HepG2 (cell line): ENCODE results near the gene IQGAP2. TPM values are rescaled to one million over a fixed set of nuclear protein-coding genes. Genes with fewer than 3 reads are reported as not detected.

Experiments
- CHD4 ChIP-seq: fragments of 200-600 bp; sonication (generic); IDR thresholded peaks from 2 replicates; pipeline ENCODE4 v1.7.0; 2017; ENCODE audit warnings: mild to moderate bottlenecking, low read length, borderline replicate concordance
- ELF3 ChIP-seq: IDR thresholded peaks from 2 replicates; pipeline ENCODE4 v1.6.1; 2016; ENCODE audit warnings: missing genetic modification reagents, missing compliant biosample characterization
- ELF4 ChIP-seq: sonication (generic); formaldehyde crosslinking; IDR thresholded peaks from 2 replicates; pipeline ENCODE4 v1.5.0; 2020; ENCODE audit warnings: missing genetic modification reagents, mild to moderate bottlenecking, moderate library complexity, borderline replicate concordance
- HDAC2 ChIP-seq: sonication (generic); formaldehyde crosslinking; IDR thresholded peaks from 2 replicates; pipeline ENCODE4 v1.4.0; 2020; ENCODE audit warnings: missing genetic modification reagents
- MLLT10 ChIP-seq: sonication (generic); formaldehyde crosslinking; IDR thresholded peaks from 2 replicates; pipeline ENCODE4 v1.4.0; 2020; ENCODE audit warnings: missing genetic modification reagents
- MYC ChIP-seq: sonication (generic); formaldehyde crosslinking; IDR thresholded peaks from 2 replicates; pipeline ENCODE4 v1.9.0; 2021; ENCODE audit warnings: missing genetic modification reagents, borderline replicate concordance
- MYNN ChIP-seq: sonication (generic); formaldehyde crosslinking; IDR thresholded peaks from 2 replicates; pipeline ENCODE4 v1.4.0; 2020; ENCODE audit warnings: mild to moderate bottlenecking, low read depth, missing genetic modification reagents
- PATZ1 ChIP-seq: sonication (generic); formaldehyde crosslinking; IDR thresholded peaks from 2 replicates; pipeline ENCODE4 v1.4.0; 2020; ENCODE audit warnings: missing genetic modification reagents
- YEATS4 ChIP-seq: sonication (generic); formaldehyde crosslinking; IDR thresholded peaks from 2 replicates; pipeline ENCODE4 v1.4.0; 2020; ENCODE audit warnings: missing genetic modification reagents, borderline replicate concordance
- ZFX ChIP-seq: sonication (generic); formaldehyde crosslinking; IDR thresholded peaks from 2 replicates; pipeline ENCODE4 v1.4.0; 2020; ENCODE audit warnings: mild to moderate bottlenecking, low read depth, missing genetic modification reagents, moderate library complexity
- ZNF333 ChIP-seq: sonication (generic); formaldehyde crosslinking; IDR thresholded peaks from 2 replicates; pipeline ENCODE4 v1.4.0; 2020; ENCODE audit warnings: mild to moderate bottlenecking, missing genetic modification reagents, borderline replicate concordance
- ZSCAN22 ChIP-seq: sonication (generic); formaldehyde crosslinking; IDR thresholded peaks from 2 replicates; pipeline ENCODE4 v1.4.0; 2020; ENCODE audit warnings: mild to moderate bottlenecking, missing genetic modification reagents
- polyA plus RNA-seq, 8 experiments: library from polyadenylated mRNA; depleted of rRNA in 3 of 8; stranded (reverse) in 7 of 8; unstranded in 1 of 8; fragments of >200 nt; fragmentation: Illumina TruSeq in 4 of 8; extraction: Trizol in 4 of 8; gene quantifications; 2 replicates each; pipeline versions ENCODE4 v1.2.1 to v1.2.3, GENCODE V29; 2011 to 2016; ENCODE audit warnings: low read depth in 4 of 8, missing spikeins in 1 of 8, mixed read lengths in 1 of 8; ENCODE audit not compliant: insufficient read depth in 1 of 8
- total RNA-seq, 5 experiments: library from RNA; depleted of rRNA; stranded (reverse); fragments of >200 nt; fragmentation: Illumina TruSeq; extraction: Trizol; gene quantifications; 2 replicates each; pipeline ENCODE4 v1.2.3, GENCODE V29; 2016; ENCODE audit warnings: low read depth in 1 of 5
- TF ChIP-seq, protein P1 (sequence below): sonication (generic); formaldehyde crosslinking; IDR thresholded peaks from 2 replicates; pipeline ENCODE4 v1.4.0; 2020; ENCODE audit warnings: missing genetic modification reagents
- TF ChIP-seq, protein P2 (sequence below): IDR thresholded peaks from 2 replicates; pipeline ENCODE4 v1.6.1; 2016; ENCODE audit warnings: missing compliant biosample characterization, missing genetic modification reagents, borderline replicate concordance
- TF ChIP-seq, protein P3 (sequence below): sonication (generic); formaldehyde crosslinking; IDR thresholded peaks from 2 replicates; pipeline ENCODE4 v1.8.0; 2022; ENCODE audit warnings: missing genetic modification reagents, low read depth, mild to moderate bottlenecking, borderline replicate concordance
- TF ChIP-seq, protein P4 (sequence below): sonication (generic); formaldehyde crosslinking; IDR thresholded peaks from 2 replicates; pipeline ENCODE4 v1.4.0; 2020; ENCODE audit warnings: missing genetic modification reagents, borderline replicate concordance

The IQGAP2 gene
- total and polyA plus RNA-seq, 2 of the 13 experiments (the other 11 are each of a cell fraction or from before 2014, with no cell fraction given) = 35.2 to 83.3 TPM

DNA sequence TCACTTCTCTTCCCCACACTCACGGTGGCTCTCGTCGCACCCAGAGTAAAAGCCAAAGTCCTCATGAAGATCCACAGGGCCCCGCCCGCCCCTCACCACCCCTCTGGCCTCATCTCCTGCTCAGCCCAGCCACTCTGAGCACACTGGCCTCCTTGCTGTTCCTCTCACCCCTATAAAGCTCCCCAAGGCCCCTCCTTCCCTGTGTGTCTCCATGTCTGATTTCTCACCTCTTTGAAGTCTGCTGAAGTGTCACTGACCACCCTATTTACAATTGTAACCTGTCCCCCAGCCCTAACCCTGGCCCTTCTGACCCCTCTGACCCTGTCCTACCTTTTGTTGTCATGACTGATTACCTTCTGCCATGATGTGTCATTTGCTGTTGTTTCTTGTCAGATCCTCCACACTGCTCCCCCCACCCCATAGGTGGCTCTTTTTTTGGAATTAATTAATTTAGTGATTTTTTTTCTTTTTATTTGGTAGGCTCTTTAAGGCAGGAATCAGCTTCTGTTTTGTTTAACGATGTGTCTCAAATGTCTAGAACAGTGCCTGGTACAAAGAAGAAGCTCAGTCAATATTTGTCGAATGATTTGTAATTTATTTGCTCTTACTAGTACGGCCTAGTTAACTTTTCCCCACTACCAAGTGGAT lies 90.2 kb downstream of the IQGAP2 start (continued):
- TF ChIP-seq, protein P1, sequence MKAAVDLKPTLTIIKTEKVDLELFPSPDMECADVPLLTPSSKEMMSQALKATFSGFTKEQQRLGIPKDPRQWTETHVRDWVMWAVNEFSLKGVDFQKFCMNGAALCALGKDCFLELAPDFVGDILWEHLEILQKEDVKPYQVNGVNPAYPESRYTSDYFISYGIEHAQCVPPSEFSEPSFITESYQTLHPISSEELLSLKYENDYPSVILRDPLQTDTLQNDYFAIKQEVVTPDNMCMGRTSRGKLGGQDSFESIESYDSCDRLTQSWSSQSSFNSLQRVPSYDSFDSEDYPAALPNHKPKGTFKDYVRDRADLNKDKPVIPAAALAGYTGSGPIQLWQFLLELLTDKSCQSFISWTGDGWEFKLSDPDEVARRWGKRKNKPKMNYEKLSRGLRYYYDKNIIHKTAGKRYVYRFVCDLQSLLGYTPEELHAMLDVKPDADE (CRISPR knock-in tag) = no peak
- TF ChIP-seq ELF3 (CRISPR knock-in tag) = no peak
- TF ChIP-seq MYC = peak; percentile 36; the same call in 1 of the 2 replicates
- no peak for TF ChIP-seq MLLT10 (CRISPR knock-in tag)
- TF ChIP-seq ZNF333 (CRISPR knock-in tag) = no peak
- TF ChIP-seq HDAC2 (CRISPR knock-in tag) = peak; percentile 30; the same call in 1 of the 2 replicates
- TF ChIP-seq, protein P2, sequence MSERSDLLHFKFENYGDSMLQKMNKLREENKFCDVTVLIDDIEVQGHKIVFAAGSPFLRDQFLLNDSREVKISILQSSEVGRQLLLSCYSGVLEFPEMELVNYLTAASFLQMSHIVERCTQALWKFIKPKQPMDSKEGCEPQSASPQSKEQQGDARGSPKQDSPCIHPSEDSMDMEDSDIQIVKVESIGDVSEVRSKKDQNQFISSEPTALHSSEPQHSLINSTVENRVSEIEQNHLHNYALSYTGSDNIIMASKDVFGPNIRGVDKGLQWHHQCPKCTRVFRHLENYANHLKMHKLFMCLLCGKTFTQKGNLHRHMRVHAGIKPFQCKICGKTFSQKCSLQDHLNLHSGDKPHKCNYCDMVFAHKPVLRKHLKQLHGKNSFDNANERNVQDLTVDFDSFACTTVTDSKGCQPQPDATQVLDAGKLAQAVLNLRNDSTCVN (CRISPR knock-in tag) = no peak
- TF ChIP-seq YEATS4 (CRISPR knock-in tag) = no peak
- TF ChIP-seq CHD4 = peak; percentile 82; the same call in 1 of the 2 replicates
- no peak for TF ChIP-seq MYNN (CRISPR knock-in tag)
- TF ChIP-seq ELF4 (CRISPR knock-in tag) = no peak
- TF ChIP-seq, protein P3, sequence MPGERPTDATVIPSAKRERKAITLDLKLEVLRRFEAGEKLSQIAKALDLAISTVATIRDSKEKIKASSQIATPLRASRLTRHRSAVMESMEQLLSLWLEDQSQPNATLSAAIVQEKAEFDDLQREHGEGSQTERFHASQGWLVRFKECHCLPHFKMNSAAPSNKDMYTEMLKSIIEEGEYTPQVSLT = no peak
- TF ChIP-seq, protein P4, sequence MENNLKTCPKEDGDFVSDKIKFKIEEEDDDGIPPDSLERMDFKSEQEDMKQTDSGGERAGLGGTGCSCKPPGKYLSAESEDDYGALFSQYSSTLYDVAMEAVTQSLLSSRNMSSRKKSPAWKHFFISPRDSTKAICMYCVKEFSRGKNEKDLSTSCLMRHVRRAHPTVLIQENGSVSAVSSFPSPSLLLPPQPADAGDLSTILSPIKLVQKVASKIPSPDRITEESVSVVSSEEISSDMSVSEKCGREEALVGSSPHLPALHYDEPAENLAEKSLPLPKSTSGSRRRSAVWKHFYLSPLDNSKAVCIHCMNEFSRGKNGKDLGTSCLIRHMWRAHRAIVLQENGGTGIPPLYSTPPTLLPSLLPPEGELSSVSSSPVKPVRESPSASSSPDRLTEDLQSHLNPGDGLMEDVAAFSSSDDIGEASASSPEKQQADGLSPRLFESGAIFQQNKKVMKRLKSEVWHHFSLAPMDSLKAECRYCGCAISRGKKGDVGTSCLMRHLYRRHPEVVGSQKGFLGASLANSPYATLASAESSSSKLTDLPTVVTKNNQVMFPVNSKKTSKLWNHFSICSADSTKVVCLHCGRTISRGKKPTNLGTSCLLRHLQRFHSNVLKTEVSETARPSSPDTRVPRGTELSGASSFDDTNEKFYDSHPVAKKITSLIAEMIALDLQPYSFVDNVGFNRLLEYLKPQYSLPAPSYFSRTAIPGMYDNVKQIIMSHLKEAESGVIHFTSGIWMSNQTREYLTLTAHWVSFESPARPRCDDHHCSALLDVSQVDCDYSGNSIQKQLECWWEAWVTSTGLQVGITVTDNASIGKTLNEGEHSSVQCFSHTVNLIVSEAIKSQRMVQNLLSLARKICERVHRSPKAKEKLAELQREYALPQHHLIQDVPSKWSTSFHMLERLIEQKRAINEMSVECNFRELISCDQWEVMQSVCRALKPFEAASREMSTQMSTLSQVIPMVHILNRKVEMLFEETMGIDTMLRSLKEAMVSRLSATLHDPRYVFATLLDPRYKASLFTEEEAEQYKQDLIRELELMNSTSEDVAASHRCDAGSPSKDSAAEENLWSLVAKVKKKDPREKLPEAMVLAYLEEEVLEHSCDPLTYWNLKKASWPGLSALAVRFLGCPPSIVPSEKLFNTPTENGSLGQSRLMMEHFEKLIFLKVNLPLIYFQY (CRISPR knock-in tag) = no peak
- no peak for TF ChIP-seq ZFX (CRISPR knock-in tag)
- no peak for TF ChIP-seq ZSCAN22 (CRISPR knock-in tag)
- peak; percentile 75; the same call in 1 of the 2 replicates for TF ChIP-seq PATZ1 (CRISPR knock-in tag)
